SK-N-SH treated with all-trans-retinoic acid at 6 μM for 48 hours (cell line): ENCODE results near the gene RCCD1.

Experiments
- ATAC-seq: fragments of 200-7000 bp; cut with Tn5 transposase; 3 replicates; pipeline ENCODE4 v1.9.1; 2020; ENCODE audit warnings: mild to moderate bottlenecking, moderate library complexity
- ARNTL ChIP-seq: fragments of 450-650 bp; formaldehyde crosslinking; IDR thresholded peaks from 2 replicates; pipeline ENCODE4 v1.5.0; 2020; ENCODE audit warnings: low read depth, mild to moderate bottlenecking, moderate library complexity, borderline replicate concordance
- BACH2 ChIP-seq: fragments of 250-450 bp; sonication (Bioruptor Pico); IDR thresholded peaks from 2 replicates; pipeline ENCODE4 v1.9.0; 2021; ENCODE audit warnings: mild to moderate bottlenecking, borderline replicate concordance
- CREB5 ChIP-seq: fragments of 250-450 bp; sonication (Bioruptor Pico); IDR thresholded peaks from 2 replicates; pipeline ENCODE4 v1.5.1; 2020; ENCODE audit warnings: low read depth, mild to moderate bottlenecking, moderate library complexity
- CSDC2 ChIP-seq: fragments of 250-450 bp; sonication (Bioruptor Pico); IDR thresholded peaks from 2 replicates; pipeline ENCODE4 v1.5.0; 2020; ENCODE audit warnings: mild to moderate bottlenecking, moderate library complexity
- ESRRG ChIP-seq: fragments of 250-450 bp; sonication (Bioruptor Pico); IDR thresholded peaks from 2 replicates; pipeline ENCODE4 v1.6.1; 2021; ENCODE audit warnings: mild to moderate bottlenecking
- GLIS3 ChIP-seq: fragments of 250-450 bp; sonication (Bioruptor Pico); IDR thresholded peaks from 2 replicates; pipeline ENCODE4 v1.5.0; 2020; ENCODE audit warnings: mild to moderate bottlenecking, moderate library complexity
- ISL1 ChIP-seq: fragments of 250-450 bp; sonication (Bioruptor Pico); IDR thresholded peaks from 2 replicates; pipeline ENCODE4 v2.1.2; 2022; ENCODE audit warnings: mild to moderate bottlenecking, moderate library complexity
- OSR1 ChIP-seq: fragments of 250-450 bp; sonication (Bioruptor Pico); IDR thresholded peaks from 2 replicates; pipeline ENCODE4 v1.8.0; 2022; ENCODE audit warnings: moderate library complexity, mild to moderate bottlenecking, inconsistent platforms
- PATZ1 ChIP-seq: fragments of 250-450 bp; sonication (Bioruptor Pico); IDR thresholded peaks from 2 replicates; pipeline ENCODE4 v1.8.0; 2020; ENCODE audit warnings: mild to moderate bottlenecking, moderate library complexity, borderline replicate concordance
- POU6F1 ChIP-seq: fragments of 250-450 bp; sonication (Bioruptor Pico); IDR thresholded peaks from 2 replicates; pipeline ENCODE4 v1.8.0; 2021; ENCODE audit warnings: low read depth, mild to moderate bottlenecking, moderate library complexity, borderline replicate concordance
- PPARA ChIP-seq: fragments of 250-450 bp; sonication (Bioruptor Pico); IDR thresholded peaks from 2 replicates; pipeline ENCODE4 v1.5.0; 2020; ENCODE audit warnings: mild to moderate bottlenecking, borderline replicate concordance
- RARB ChIP-seq: fragments of 250-450 bp; sonication (Bioruptor Pico); IDR thresholded peaks from 2 replicates; pipeline ENCODE4 v1.8.0; 2021; ENCODE audit warnings: mild to moderate bottlenecking, moderate library complexity
- SNAI2 ChIP-seq: fragments of 250-450 bp; sonication (Bioruptor Pico); IDR thresholded peaks from 2 replicates; pipeline ENCODE4 v1.5.0; 2020; ENCODE audit warnings: mild to moderate bottlenecking, moderate library complexity
- TCF4 ChIP-seq: fragments of 250-450 bp; sonication (Bioruptor Pico); IDR thresholded peaks from 2 replicates; pipeline ENCODE4 v1.8.0; 2021; ENCODE audit warnings: mild to moderate bottlenecking, moderate library complexity, borderline replicate concordance
- TOX ChIP-seq: fragments of 250-450 bp; sonication (Bioruptor Pico); IDR thresholded peaks from 2 replicates; pipeline ENCODE4 v1.8.0; 2021; ENCODE audit warnings: mild to moderate bottlenecking, moderate library complexity, borderline replicate concordance
- ZC3H10 ChIP-seq: fragments of 250-450 bp; sonication (Bioruptor Pico); IDR thresholded peaks from 2 replicates; pipeline ENCODE4 v1.5.1; 2021; ENCODE audit warnings: mild to moderate bottlenecking, moderate library complexity
- ZFP3 ChIP-seq: fragments of 250-450 bp; sonication (Bioruptor Pico); IDR thresholded peaks from 2 replicates; pipeline ENCODE4 v1.5.0; 2020; ENCODE audit warnings: mild to moderate bottlenecking, moderate library complexity
- ZFP30 ChIP-seq: fragments of 450-650 bp; formaldehyde crosslinking; IDR thresholded peaks from 2 replicates; pipeline ENCODE4 v1.5.0; 2022; ENCODE audit warnings: mild to moderate bottlenecking, moderate library complexity
- ZNF70 ChIP-seq: fragments of 450-650 bp; formaldehyde crosslinking; IDR thresholded peaks from 2 replicates; pipeline ENCODE4 v1.5.0; 2020; ENCODE audit warnings: mild to moderate bottlenecking, moderate library complexity
- ZNF8 ChIP-seq: fragments of 450-650 bp; formaldehyde crosslinking; IDR thresholded peaks from 2 replicates; pipeline ENCODE4 v1.5.0; 2020; ENCODE audit warnings: mild to moderate bottlenecking, moderate library complexity
- TF ChIP-seq, protein P1 (sequence below): fragments of 250-450 bp; sonication (Bioruptor Pico); IDR thresholded peaks from 2 replicates; pipeline ENCODE4 v1.5.0; 2020; ENCODE audit warnings: mild to moderate bottlenecking, moderate library complexity
- TF ChIP-seq, protein P2 (sequence below): fragments of 250-450 bp; sonication (Bioruptor Pico); IDR thresholded peaks from 2 replicates; pipeline ENCODE4 v1.5.1; 2021; ENCODE audit warnings: mild to moderate bottlenecking, moderate library complexity

Gene RCCD1

DNA sequence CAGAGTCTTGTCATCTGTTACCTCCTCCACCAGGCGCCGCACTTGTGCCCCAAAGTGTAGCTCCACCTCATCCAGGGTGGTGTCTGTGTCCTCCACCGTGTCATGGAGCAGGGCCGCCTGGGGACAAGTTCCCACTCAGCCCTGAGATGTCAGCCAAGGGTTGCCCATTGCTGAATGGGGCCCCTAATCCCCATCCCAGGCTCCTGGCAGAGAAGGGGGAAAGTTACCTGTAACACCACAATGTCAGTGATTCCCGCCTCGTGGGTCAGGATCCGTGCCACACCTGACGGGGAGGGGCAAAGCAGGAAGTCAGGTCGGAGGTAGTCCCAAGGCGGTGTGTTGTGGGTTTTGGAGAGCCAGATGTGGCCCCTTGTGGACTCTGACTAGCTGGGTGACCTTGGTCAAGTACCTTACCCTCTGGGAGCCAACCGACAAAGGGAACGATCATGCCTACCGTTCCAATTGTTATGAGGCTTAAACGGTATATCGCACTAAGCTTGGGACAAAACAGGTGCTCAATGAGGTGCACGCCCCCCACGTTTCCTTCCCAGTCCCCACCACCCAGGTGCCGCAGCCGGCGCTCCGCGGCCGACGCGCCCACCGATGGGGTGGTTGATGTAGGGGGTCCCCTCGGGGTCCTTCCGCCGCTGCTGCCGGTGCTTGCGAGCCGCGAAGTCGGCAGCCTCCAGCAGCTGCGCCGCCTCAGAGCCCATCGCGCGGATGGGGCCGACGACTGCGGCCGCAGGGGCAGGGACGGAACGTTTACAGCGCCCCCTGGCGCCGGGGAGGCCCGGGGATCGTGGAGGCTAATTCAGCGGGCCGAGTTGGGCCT is 22.6 kb upstream of the RCCD1 start, which contains the start of gene HDDC3:
TSS of gene HDDC3 (minus strand) at position 722 of the 832 bp plus-strand sequence. CDS start at position 713, 9 bp downstream.
- no peak for TF ChIP-seq ESRRG (CRISPR knock-in tag)
- TF ChIP-seq BACH2 = no peak
- TF ChIP-seq, all 23 proteins: peak for 0

GRCh38 chr15:90932660-90932991 is 22.1 kb upstream of the RCCD1 start:
- no peak for ATAC-seq
- TF ChIP-seq OSR1 (no peak), RARB (CRISPR knock-in tag) (no peak), SNAI2 (no peak), ZNF70 (CRISPR knock-in tag) (no peak), GLIS3 (CRISPR knock-in tag) (no peak), PATZ1 (CRISPR knock-in tag) (no peak), ZC3H10 (CRISPR knock-in tag) (no peak), CSDC2 (no peak), ISL1 (CRISPR knock-in tag) (no peak), ESRRG (CRISPR knock-in tag) (no peak), ZFP3 (CRISPR knock-in tag) (no peak), TCF4 (CRISPR knock-in tag) (no peak), BACH2 (no peak), ZFP30 (CRISPR knock-in tag) (no peak), PPARA (CRISPR knock-in tag) (no peak), CREB5 (no peak), POU6F1 (CRISPR knock-in tag) (no peak), TOX (no peak)
- TF ChIP-seq, protein P1, sequence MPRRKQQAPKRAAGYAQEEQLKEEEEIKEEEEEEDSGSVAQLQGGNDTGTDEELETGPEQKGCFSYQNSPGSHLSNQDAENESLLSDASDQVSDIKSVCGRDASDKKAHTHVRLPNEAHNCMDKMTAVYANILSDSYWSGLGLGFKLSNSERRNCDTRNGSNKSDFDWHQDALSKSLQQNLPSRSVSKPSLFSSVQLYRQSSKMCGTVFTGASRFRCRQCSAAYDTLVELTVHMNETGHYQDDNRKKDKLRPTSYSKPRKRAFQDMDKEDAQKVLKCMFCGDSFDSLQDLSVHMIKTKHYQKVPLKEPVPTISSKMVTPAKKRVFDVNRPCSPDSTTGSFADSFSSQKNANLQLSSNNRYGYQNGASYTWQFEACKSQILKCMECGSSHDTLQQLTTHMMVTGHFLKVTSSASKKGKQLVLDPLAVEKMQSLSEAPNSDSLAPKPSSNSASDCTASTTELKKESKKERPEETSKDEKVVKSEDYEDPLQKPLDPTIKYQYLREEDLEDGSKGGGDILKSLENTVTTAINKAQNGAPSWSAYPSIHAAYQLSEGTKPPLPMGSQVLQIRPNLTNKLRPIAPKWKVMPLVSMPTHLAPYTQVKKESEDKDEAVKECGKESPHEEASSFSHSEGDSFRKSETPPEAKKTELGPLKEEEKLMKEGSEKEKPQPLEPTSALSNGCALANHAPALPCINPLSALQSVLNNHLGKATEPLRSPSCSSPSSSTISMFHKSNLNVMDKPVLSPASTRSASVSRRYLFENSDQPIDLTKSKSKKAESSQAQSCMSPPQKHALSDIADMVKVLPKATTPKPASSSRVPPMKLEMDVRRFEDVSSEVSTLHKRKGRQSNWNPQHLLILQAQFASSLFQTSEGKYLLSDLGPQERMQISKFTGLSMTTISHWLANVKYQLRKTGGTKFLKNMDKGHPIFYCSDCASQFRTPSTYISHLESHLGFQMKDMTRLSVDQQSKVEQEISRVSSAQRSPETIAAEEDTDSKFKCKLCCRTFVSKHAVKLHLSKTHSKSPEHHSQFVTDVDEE (CRISPR knock-in tag) = no peak
- TF ChIP-seq, protein P2, sequence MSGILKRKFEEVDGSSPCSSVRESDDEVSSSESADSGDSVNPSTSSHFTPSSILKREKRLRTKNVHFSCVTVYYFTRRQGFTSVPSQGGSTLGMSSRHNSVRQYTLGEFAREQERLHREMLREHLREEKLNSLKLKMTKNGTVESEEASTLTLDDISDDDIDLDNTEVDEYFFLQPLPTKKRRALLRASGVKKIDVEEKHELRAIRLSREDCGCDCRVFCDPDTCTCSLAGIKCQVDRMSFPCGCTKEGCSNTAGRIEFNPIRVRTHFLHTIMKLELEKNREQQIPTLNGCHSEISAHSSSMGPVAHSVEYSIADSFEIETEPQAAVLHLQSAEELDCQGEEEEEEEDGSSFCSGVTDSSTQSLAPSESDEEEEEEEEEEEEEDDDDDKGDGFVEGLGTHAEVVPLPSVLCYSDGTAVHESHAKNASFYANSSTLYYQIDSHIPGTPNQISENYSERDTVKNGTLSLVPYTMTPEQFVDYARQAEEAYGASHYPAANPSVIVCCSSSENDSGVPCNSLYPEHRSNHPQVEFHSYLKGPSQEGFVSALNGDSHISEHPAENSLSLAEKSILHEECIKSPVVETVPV (CRISPR knock-in tag) = no peak

More for the DNA sequence above, 22.6 kb upstream of the RCCD1 start, which contains the start of gene HDDC3:
- peak; percentile 70 for ATAC-seq

DNA sequence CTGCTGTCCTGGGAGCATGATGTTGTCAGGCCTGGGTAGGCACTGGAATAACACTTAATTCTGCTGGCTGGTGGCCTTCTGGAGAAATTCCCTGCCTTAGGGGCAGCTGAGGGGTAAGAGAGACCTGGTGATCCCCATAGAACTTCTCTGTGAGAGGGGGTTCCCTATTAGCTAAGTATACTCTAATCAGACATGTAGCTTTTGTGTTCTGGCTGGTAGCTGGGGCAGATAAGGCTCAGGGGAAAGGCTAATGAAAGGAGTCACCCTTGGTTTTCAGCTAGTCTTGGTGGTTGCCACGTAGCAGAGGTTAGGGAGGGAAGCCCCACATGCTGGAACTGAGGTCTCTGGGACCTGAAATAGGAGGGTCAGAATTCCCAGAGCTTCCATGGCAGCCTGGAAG is 21.4 kb upstream of the RCCD1 start:
- TF ChIP-seq RARB (CRISPR knock-in tag) = no peak
- no peak for TF ChIP-seq ZFP3 (CRISPR knock-in tag)
- TF ChIP-seq ISL1 (CRISPR knock-in tag) = no peak
- TF ChIP-seq SNAI2 = no peak
- TF ChIP-seq CSDC2 = no peak
- no peak for TF ChIP-seq OSR1
- TF ChIP-seq TOX = no peak
- TF ChIP-seq ZNF8 (CRISPR knock-in tag) = no peak
- TF ChIP-seq ARNTL (CRISPR knock-in tag) = no peak
- ATAC-seq = no peak
